AG09319 (cell line): ENCODE results near the gene ACBD4.
A peak's percentile ranks its signal among the peaks of the same experiment; 100 is the strongest.

Experiments used
- DNase-seq: peaks from one replicate; pipeline ENCODE4 v3.0.0-alpha.2; 2010; ENCODE audit warnings: low read depth; ENCODE audit errors: extremely low read depth
- CTCF ChIP-seq: IDR thresholded peaks from 2 replicates; pipeline ENCODE4 v1.5.1; 2011; ENCODE audit warnings: low read depth, mild to moderate bottlenecking, inconsistent platforms, low read length, moderate library complexity

ACBD4 gene

GRCh38 chr17:45150911-45151809 lies 15.7 kb downstream of the ACBD4 start:
- no peak for DNase-seq
- TF ChIP-seq CTCF: no peak

GRCh38 chr17:45155029-45155428 lies 19.5 kb downstream of the ACBD4 start:
- no peak for TF ChIP-seq CTCF
- no peak for DNase-seq

- TF ChIP-seq CTCF: no peak
- no peak for DNase-seq
Observed at GRCh38 chr17:45155483-45155882, 20.0 kb downstream of the ACBD4 start.

GRCh38 chr17:45156242-45156641 lies 20.8 kb downstream of the ACBD4 start:
- TF ChIP-seq CTCF: no peak
- no peak for DNase-seq

- peak; percentile 13 for TF ChIP-seq CTCF
- DNase-seq: no peak
Observed at GRCh38 chr17:45160447-45161287, 25.2 kb downstream of the ACBD4 start.

GRCh38 chr17:45161288-45162024 lies 26.0 kb downstream of the ACBD4 start, which contains the start of gene HEXIM2:
TSS of gene HEXIM2 (plus strand) at chr17:45161875. CDS start at chr17:45162794, 919 bp downstream.
- peak; percentile 100 for DNase-seq
- TF ChIP-seq CTCF: no peak
